NCI-H524 treated with DMSO at 0.1 percent for 48 hours (cell line): ENCODE data around the gene SCO2.

Experiments
- DNase-seq: peaks from one replicate; lab custom pipeline; 2025; lab: John Stamatoyannopoulos, UW

SCO2 gene

DNA sequence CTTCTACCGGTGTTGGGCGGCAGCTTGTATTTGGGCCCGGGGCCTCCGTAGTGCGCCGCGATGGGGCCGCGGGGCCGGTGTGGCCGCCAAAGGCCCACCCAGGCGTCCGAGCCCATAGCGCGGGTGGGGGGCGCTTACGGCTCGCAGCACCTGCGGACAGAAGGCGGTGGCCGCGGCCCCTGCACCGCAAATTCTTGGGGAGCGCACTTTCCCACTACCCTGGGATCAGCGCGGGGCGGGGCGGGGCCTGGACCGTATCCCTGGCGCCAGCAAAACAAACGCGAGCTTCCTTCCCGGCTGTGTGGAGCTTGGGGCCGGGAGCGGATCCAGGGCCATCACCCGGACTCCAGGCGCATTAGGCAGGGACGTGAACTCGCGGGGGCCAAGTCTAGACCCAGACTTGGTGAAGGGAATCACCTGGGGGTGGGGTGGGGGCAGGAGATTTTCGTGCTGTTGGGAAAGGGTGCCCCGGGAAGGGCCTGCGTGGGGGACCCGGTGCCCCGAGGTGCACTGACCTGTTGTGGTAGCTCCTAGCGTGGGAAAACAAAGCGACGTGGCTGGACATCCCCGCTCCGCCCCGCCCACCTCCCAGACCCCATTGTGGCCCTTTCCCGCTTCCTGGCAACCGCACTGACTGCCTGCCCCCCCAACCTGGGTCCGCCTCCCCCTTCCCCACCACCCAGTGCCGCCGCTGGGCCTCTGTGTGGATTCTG is 6.7 kb upstream of the SCO2 start:
- no peak for DNase-seq

DNA sequence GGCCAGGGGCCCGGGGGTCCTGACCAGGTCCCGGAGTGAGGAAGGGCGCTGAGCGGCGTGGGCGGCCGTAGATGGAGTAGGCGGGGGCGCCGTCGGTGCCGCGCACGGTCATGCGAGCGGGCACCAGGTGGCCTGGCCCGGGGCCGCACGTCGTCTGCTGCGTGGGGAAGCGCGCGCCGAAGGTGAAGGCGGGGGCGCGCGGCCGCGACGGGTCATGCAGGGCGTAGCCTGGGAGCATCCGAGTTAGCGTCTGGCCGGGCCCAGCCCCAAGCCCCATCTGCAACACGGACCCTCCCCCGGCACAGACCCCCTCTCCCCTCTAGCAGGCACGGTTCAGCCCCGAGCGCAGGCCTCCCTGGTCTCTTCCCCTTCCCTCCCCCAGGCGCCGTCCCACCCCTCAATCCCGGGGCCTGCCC is 6.2 kb upstream of the SCO2 start:
- DNase-seq: no peak

GRCh38 chr22:50530877-50531545 is 5.6 kb upstream of the SCO2 start:
- no peak for DNase-seq

DNA sequence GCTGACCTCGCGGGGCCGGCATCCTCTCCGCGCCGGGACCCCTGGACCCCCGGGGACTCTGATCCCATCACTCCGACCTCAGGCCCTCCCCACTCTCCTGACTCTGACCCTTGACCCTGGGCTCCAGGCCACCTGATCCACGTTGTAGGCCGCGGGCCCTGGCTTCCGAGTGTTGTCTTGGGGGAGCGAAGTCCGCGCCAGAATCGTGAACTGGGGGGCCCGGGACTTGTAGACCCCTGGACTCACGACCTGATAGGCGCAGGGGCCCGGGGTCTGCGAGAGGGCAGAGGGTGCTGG is 5.1 kb upstream of the SCO2 start:
- no peak for DNase-seq

GRCh38 chr22:50529897-50530579 is 4.6 kb upstream of the SCO2 start, which contains the start of gene TYMP:
Gene TYMP, minus strand, starts transcription at chr22:50530012. Its CDS starts 303 bp downstream, at chr22:50529709.
- no peak for DNase-seq

DNA sequence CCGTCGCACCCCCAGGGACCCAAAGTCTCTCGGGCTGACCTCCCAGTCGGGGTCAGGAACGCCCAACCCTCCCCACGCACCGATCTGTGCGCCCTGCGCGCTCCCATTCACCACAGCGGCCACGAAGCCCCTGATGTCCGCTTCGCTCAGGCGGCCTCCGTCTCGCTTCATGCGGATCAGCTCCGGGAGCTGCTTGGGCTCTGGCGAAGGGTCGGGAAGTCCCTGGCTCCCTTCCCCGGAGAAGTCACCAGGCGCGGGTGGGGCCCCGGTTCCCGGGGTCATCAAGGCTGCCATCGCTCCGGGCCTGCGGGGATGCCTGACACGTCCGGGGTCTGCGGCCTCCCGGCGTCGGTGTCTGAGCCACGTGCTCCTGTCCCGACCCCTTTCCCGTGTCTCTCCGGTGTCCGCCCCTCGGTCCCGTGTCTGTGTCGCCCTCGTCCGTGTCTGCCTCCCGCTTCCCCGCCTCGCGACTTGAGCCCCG is 4.1 kb upstream of the SCO2 start:
- no peak for DNase-seq

- DNase-seq: no peak
Measured at GRCh38 chr22:50528682-50529415, 3.5 kb upstream of the SCO2 start.

GRCh38 chr22:50527921-50528681 is 2.7 kb upstream of the SCO2 start:
- DNase-seq: no peak

GRCh38 chr22:50526834-50527801 is 1.7 kb upstream of the SCO2 start:
- no peak for DNase-seq

GRCh38 chr22:50526108-50526833 is 873 bp upstream of the SCO2 start:
- DNase-seq: peak; percentile 14

DNA sequence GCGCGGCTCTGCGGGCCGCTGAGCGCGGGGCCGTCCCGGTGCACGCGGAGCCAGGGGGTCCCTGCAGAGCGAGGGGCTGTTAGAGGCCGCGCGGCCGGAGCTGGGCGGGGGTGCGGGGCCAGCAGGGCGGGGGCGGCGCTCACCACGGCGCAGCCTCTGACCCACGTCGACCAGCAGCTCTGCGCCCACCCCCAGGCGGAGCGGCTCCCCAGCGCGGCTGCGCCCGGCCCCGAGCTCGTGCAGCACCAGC is 385 bp upstream of the SCO2 start:
- no peak for DNase-seq

DNA sequence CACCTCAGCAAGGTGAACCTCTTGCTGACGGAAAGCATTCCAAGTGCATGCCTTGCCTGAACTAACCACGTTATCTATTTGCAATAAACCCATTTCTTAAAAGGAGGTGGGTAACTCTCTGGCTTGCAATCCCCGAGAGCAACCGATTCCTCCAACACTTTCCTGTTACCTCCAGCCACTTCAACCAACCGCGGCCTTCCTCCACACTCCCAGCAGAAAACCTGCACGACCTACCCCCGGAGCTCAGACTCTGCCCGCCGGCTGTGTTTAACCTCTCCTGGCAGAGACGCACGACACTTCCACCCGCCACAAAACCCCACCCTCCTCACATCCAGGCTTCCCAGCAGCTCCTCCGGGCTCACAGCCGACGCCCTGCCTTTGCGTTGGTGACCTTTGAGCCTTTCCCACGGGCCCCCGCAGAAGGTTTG is 708 bp downstream of the SCO2 start:
- DNase-seq: no peak

GRCh38 chr22:50523806-50524675 is 1.4 kb downstream of the SCO2 start:
- DNase-seq: no peak

- DNase-seq: no peak
Measured at GRCh38 chr22:50523458-50523805, 2.0 kb downstream of the SCO2 start.

GRCh38 chr22:50522806-50523438 is 2.5 kb downstream of the SCO2 start:
- no peak for DNase-seq

DNA sequence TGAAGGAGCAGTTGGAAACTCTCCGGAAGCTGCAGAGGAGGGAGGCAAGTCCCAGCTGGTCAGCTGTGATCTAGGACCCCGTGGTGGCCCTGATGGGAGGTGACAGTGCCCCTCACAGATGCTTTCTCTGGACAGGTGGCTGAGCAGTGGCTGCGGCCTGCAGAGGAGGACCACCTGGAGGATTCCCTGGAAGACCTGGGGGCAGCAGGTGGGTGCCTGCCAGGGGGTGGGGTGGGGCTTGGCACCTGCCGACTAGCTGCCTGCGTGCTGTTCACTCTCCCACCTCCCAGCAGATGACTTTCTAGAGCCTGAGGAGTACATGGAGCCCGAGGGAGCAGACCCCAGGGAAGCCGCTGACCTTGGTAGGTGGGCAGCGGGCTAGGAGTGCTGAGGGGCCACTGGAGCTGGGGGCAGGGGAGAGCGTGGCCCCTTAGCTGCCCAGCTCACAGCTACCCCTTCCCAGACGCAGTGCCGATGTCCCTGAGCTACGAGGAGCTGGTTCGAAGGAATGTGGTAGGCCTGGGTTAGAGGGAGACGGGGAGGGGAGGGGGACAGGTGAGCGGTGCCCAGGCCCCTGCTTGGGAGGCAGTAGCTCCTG is 3.1 kb downstream of the SCO2 start:
- DNase-seq: no peak

DNA sequence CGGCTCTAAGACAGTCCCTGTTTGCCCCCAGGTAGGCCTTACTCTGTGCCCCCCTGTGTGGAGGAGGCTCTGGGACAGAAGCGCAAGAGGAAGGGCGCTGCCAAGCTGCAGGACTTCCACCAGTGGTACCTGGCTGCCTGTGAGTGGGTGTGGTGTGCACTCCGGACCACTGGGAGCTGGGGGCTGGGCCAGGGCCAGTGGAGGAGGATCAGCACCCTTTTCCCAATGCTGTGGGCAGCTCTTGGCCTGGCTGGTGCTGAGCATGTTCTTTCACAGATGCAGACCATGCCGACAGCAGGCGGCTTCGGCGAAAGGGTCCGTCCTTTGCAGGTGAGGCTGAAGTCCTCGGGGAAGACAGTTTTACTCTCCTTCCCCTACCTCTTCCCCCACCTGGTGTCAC is 3.7 kb downstream of the SCO2 start:
- no peak for DNase-seq

GRCh38 chr22:50520826-50521453 is 4.5 kb downstream of the SCO2 start:
- no peak for DNase-seq
